NCI-H1417 (cell line): ENCODE results near the gene REEP1.

Source experiments
- DNase-seq, 3 experiments: peaks; one replicate each; lab custom pipeline; 2025; lab: John Stamatoyannopoulos, UW

Gene REEP1

GRCh38 chr2:86337244-86337835, at the start of gene REEP1:
Gene REEP1 (minus strand): TSS chr2:86337626. CDS start chr2:86337510, 116 bp downstream.
- DNase-seq, result peak in 2 of 3 experiments; percentile 51 to 53

GRCh38 chr2:86383844-86384243, 46.4 kb upstream of the REEP1 start:
- no peak for DNase-seq

- no peak for DNase-seq
Observed at GRCh38 chr2:86382698-86383097, 45.3 kb upstream of the REEP1 start.

- DNase-seq, result no peak
Observed at GRCh38 chr2:86382108-86382507, 44.7 kb upstream of the REEP1 start.

GRCh38 chr2:86378469-86378868, 41.0 kb upstream of the REEP1 start:
- no peak for DNase-seq

- DNase-seq, result no peak
Observed at GRCh38 chr2:86375623-86376022, 38.2 kb upstream of the REEP1 start.

- peak in 2 of 3 experiments; percentile 23 to 39 for DNase-seq
Observed at GRCh38 chr2:86372641-86373502, 35.4 kb upstream of the REEP1 start.

- DNase-seq, result no peak
Observed at GRCh38 chr2:86372133-86372532, 34.7 kb upstream of the REEP1 start.

- no peak for DNase-seq
Observed at GRCh38 chr2:86371527-86371926, 34.1 kb upstream of the REEP1 start.

GRCh38 chr2:86370579-86370978, 33.2 kb upstream of the REEP1 start:
- DNase-seq, result no peak

GRCh38 chr2:86368161-86368824, 30.9 kb upstream of the REEP1 start:
- peak; percentile 13 to 55 (median 36) for DNase-seq

GRCh38 chr2:86367499-86367777, 30.0 kb upstream of the REEP1 start:
- no peak for DNase-seq

GRCh38 chr2:86366651-86367498, 29.4 kb upstream of the REEP1 start:
- DNase-seq, result peak in 1 of 3 experiments; percentile 10

- DNase-seq, result no peak
Observed at GRCh38 chr2:86364894-86365293, 27.5 kb upstream of the REEP1 start.

GRCh38 chr2:86360776-86361175, 23.4 kb upstream of the REEP1 start:
- peak in 1 of 3 experiments; percentile 6 for DNase-seq

- DNase-seq, result no peak
Observed at GRCh38 chr2:86358957-86359356, 21.5 kb upstream of the REEP1 start.

- DNase-seq, result no peak
Observed at GRCh38 chr2:86357392-86357963, 20.1 kb upstream of the REEP1 start.

GRCh38 chr2:86352727-86353221, 15.3 kb upstream of the REEP1 start:
- DNase-seq, result no peak

GRCh38 chr2:86352137-86352726, 14.8 kb upstream of the REEP1 start:
- no peak for DNase-seq

- no peak for DNase-seq
Observed at GRCh38 chr2:86350751-86351150, 13.3 kb upstream of the REEP1 start.

GRCh38 chr2:86347401-86347800, 10.0 kb upstream of the REEP1 start:
- DNase-seq, result no peak
